Measurements from ENCODE around the gene LRRIQ3. TPM values are rescaled to one million over a fixed set of nuclear protein-coding genes. Genes with fewer than 3 reads are reported as not detected.
"Not testable (repeated sequence)": the region's sequence is repeated elsewhere in the genome, so short reads cannot be mapped to it uniquely, and the experiment has no call there.

Gene LRRIQ3
- 1 to 10 TPM; 1.5 to 1.6 TPM for total RNA-seq

GRCh38 chr1:74197657-74198552 is at the start of gene LRRIQ3, which contains the start of gene FPGT:
TSS of gene LRRIQ3 (minus strand) at chr1:74198176. CDS start at chr1:74183684, 14,492 bp downstream.
TSS of gene FPGT (plus strand) at chr1:74198242. CDS start at chr1:74198279, 37 bp downstream.
- ATAC-seq, result peak; percentile 92 to 94
- no peaks in the 10 kb centered on the region for H3K9me3 Mint-ChIP-seq
- peaks cover 0 to 5% of the 10 kb centered on the region in 2 donors for H3K36me3 Mint-ChIP-seq

DNA sequence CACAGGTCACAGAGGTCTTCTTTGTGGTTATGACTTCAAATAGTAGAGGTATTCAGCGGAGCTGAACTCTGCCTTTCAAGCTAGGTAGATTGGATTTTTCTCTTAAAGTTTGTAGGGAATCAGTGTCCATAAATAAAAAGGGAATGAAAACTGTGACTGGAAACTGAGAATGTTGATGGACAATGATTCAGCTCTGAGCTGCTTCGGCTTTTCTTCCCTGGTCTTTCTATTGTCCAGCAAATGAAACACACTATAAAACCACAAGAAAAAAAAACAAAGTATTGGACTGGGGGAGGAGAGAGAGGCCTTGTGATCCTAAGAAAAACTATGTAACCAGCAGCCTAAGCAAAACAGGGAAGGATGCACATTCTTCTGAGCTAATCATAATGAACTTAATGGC is 48.3 kb upstream of the LRRIQ3 start:
- DNase-seq (ENCODE audit: low spot score in 2 of 2), result no peak
- no peak for ATAC-seq
- H3K9me3 Mint-ChIP-seq, result peaks cover 0 to 3% of the 10 kb centered on the region in 2 donors
- peaks cover 0 to 5% of the 10 kb centered on the region in 2 donors for H3K36me3 Mint-ChIP-seq
- H3K27ac Mint-ChIP-seq, result no peak overlapping the region

More at GRCh38 chr1:74197657-74198552, at the start of gene LRRIQ3, which contains the start of gene FPGT:
- peak; percentile 95 for DNase-seq (ENCODE audit: low spot score in 2 of 2)
- peak within 1 kb of the TSS; percentile 92 to 95 for H3K27ac Mint-ChIP-seq

DNA sequence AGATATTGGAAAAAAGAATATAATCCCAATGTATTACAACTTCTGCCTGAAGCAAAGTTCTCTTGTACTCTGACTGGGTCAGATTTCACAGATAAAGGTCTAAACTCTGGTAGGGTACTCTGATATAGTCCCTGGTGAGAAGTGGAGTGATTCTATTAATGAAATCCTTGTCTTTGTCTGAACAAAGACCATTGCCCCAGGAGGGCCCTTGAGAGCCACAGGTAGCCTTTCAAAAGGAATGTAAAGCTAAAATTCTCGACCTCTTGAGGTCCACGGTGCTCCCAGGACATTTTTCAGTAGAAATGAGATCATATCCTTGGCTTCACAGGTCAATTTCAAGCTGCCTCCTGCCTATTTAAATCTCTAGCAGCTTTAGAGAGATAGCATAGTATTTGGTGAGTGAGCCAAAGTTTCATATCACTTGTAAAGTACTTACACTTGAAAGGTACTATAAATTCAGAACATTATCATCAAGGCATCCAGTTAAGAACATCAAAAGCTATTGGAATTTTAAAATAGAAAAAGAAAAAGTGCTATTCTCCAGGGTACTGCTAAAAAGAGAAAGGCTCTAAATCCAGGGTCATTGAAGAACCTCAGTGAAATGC is 47.3 kb upstream of the LRRIQ3 start:
- no peak for DNase-seq (ENCODE audit: low spot score in 2 of 2)
- Mint-ChIP-seq H3K9me3 (peaks cover 0 to 3% of the 10 kb centered on the region in 2 donors), H3K36me3 (peaks cover 0 to 5% of the 10 kb centered on the region in 2 donors), H3K27ac (no peak overlapping the region)
- no peak for ATAC-seq

- H3K9me3 Mint-ChIP-seq, result peaks cover 2 to 5% of the 10 kb centered on the region in 2 donors
- ATAC-seq (no peak), DNase-seq (ENCODE audit: low spot score in 2 of 2) (no peak)
- peaks cover 0 to 5% of the 10 kb centered on the region in 2 donors for H3K36me3 Mint-ChIP-seq
- no peak overlapping the region for H3K27ac Mint-ChIP-seq
These were observed 39.8 kb upstream of the LRRIQ3 start for GRCh38 chr1:74237787-74238186.

DNA sequence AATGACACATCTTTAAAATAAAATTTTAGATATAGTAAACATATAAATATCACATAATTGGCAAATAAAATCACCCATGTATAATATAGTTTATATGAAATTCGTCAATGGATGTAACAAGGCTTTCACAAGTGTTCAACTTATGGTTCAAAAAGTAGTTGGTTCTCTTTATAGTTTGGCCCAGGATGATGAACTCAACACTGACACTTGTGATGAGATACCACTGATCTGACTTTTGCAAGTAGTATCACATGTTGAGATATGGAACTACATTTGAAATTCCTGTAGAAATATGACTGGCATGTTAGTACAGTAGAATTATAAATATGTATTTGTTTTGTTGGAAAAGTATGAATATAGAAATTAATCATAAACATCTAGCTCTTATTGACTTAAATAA is 39.1 kb upstream of the LRRIQ3 start:
- ATAC-seq (no peak), DNase-seq (ENCODE audit: low spot score in 2 of 2) (no peak)
- peaks cover 0 to 9% of the 10 kb centered on the region in 2 donors for H3K36me3 Mint-ChIP-seq
- H3K27ac Mint-ChIP-seq, result no peak overlapping the region
- H3K9me3 Mint-ChIP-seq, result peaks cover 3 to 8% of the 10 kb centered on the region in 2 donors

DNA sequence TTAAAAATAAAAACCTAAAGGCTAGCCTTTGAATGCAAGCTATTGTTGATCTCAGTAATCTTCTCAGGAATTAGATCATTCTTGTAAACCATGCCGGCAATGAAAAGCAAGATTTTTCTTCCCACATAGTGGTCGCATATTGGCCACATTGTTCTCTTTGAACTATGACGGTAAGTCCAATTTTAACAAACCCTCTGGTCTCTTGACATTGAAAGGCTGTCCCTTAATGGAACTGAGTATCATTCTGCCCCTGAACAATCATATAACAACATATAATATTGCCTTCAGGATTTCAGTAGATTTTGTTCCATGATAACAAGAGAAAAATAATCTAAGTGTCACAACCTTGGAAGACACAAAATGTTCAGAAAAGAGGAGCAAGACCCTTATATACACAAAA is 38.5 kb upstream of the LRRIQ3 start:
- Mint-ChIP-seq H3K27ac (no peak overlapping the region), H3K9me3 (peaks cover 3 to 8% of the 10 kb centered on the region in 2 donors), H3K36me3 (peaks cover 0 to 9% of the 10 kb centered on the region in 2 donors)
- DNase-seq (ENCODE audit: low spot score in 2 of 2) (no peak), ATAC-seq (no peak)

DNA sequence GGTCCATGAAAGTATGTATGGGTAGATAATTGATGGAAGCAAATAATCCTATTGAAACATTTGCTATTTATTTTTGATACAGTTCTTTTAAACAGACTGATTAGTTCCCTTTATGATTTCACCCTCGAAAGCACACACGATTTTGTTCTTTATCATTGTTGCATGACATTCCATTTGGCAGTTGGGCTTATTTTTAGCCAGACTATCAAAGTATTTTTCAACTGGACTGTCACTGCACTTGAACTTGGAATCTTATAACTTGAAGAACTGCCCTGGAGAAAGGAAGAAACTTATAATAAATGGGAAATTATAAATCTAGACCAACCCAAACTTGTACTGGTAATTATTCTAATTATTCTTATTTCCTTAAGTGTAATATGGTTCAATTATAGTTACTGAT is 37.2 kb upstream of the LRRIQ3 start, which contains the start of gene TNNI3K:
Gene TNNI3K, plus strand, starts transcription at position 235 of the 400 bp plus-strand sequence. Its CDS starts 65 bp downstream, at position 300.
- DNase-seq (ENCODE audit: low spot score in 2 of 2) (no peak), ATAC-seq (no peak)
- H3K9me3 Mint-ChIP-seq, result peaks cover 3 to 8% of the 10 kb centered on the region in 2 donors
- peaks cover 0 to 9% of the 10 kb centered on the region in 2 donors for H3K36me3 Mint-ChIP-seq
- H3K27ac Mint-ChIP-seq, result no peak within 1 kb of the TSS

- DNase-seq (ENCODE audit: low spot score in 2 of 2) (no peak), ATAC-seq (no peak)
- peaks cover 10 to 53% of the 10 kb centered on the region in 2 donors for H3K36me3 Mint-ChIP-seq
- peaks cover 40 to 45% of the 10 kb centered on the region in 2 donors for H3K9me3 Mint-ChIP-seq
- H3K27ac Mint-ChIP-seq, result no peak overlapping the region
These were observed 25.5 kb upstream of the LRRIQ3 start for GRCh38 chr1:74223453-74223852.

DNA sequence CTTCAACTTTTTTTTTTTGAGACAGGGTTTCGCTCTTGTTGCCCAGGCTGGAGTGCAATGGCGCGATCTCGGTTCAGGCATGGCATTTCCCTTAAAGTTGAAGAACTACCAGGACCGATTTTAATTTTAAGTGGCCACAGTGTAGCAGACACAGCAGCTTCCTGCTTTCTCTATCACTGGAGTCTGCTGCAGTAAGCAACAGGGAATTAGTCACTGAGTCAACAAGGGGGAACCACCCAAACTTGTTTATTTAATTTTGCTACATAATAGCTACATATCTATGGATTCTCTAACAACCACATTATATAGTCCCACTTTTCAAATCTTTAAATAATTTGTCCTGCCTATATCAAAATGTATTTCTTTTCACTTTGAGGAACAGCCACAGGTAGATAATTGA is 24.7 kb upstream of the LRRIQ3 start:
- Mint-ChIP-seq H3K36me3 (peaks cover 10 to 53% of the 10 kb centered on the region in 2 donors), H3K9me3 (peaks cover 36 to 41% of the 10 kb centered on the region in 2 donors)
- no peak for DNase-seq (ENCODE audit: low spot score in 2 of 2)

DNA sequence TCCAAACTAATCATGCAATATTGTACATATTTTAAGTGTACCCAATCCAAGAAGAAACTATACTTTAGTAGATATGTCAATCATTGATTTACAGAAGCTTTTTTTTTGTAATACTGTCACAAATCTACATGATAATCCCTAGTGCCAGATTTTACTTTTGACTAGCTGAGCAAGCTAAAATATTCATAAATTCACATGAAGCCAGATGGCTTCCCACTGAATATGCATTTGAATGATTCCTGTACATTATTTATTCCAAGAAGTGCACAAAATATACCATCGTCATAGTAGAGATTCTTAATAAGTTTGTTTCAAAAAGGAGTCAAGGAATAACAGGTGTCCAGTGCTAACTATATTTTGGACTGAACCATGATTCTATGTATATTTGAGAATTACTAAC is 17.3 kb upstream of the LRRIQ3 start:
- no peak for DNase-seq (ENCODE audit: low spot score in 2 of 2)

More for the DNA sequence above, 24.7 kb upstream of the LRRIQ3 start:
- no peak for ATAC-seq
- no peak overlapping the region for H3K27ac Mint-ChIP-seq

GRCh38 chr1:74205266-74205665 is 7.3 kb upstream of the LRRIQ3 start:
- Mint-ChIP-seq H3K36me3 (peaks cover 0 to 7% of the 10 kb centered on the region in 2 donors), H3K27ac (no peak overlapping the region), H3K9me3 (no peaks in the 10 kb centered on the region)
- ATAC-seq (no peak), DNase-seq (ENCODE audit: low spot score in 2 of 2) (no peak)

More for the DNA sequence above, 17.3 kb upstream of the LRRIQ3 start:
- ATAC-seq, result no peak
- Mint-ChIP-seq H3K27ac (no peak overlapping the region), H3K9me3 (no peaks in the 10 kb centered on the region), H3K36me3 (no peaks in the 10 kb centered on the region)

DNA sequence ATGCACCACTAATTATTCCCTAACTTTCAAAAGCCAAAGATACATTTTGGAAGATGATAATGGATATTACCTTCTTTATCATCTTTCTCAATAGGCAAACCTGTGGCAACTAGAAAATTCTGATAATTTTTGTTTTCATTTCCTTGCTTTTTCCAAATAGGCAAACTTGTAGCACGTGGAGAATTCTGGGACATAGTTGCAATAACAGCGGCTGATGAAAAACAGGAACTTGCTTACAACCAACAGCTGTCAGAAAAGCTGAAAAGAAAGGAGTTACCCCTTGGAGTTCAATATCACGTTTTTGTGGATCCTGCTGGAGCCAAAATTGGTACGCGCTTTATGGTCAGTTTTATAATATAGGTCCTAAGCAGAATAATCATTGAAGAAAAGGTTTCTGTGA is 1.5 kb upstream of the LRRIQ3 start:
- Mint-ChIP-seq H3K27ac (peak overlapping the region in 1 of 2 donors; percentile 95), H3K36me3 (peaks cover 0 to 8% of the 10 kb centered on the region in 2 donors), H3K9me3 (no peaks in the 10 kb centered on the region)
- no peak for DNase-seq (ENCODE audit: low spot score in 2 of 2)
- ATAC-seq, result no peak

- ATAC-seq (peak in 1 of 2 donors; percentile 34), DNase-seq (ENCODE audit: low spot score in 2 of 2) (no peak)
- Mint-ChIP-seq H3K9me3 (no peaks in the 10 kb centered on the region), H3K36me3 (peaks cover 0 to 5% of the 10 kb centered on the region in 2 donors), H3K27ac (peak overlapping the region; percentile 92 to 95)
These were observed 721 bp downstream of the LRRIQ3 start for GRCh38 chr1:74197255-74197654.

- no peak for DNase-seq (ENCODE audit: low spot score in 2 of 2)
- H3K9me3 Mint-ChIP-seq, result peaks cover 0 to under 1% of the 10 kb centered on the region in 2 donors
- peaks cover under 1 to 5% of the 10 kb centered on the region in 2 donors for H3K36me3 Mint-ChIP-seq
- no peak for ATAC-seq
- no peak overlapping the region for H3K27ac Mint-ChIP-seq
These were observed 2.6 kb downstream of the LRRIQ3 start for GRCh38 chr1:74195339-74195738.

- no peak for ATAC-seq
These were observed 4.1 kb downstream of the LRRIQ3 start for GRCh38 chr1:74193908-74194307.

GRCh38 chr1:74180490-74180889 is 17.5 kb downstream of the LRRIQ3 start:
- Mint-ChIP-seq H3K27ac (no peak overlapping the region), H3K36me3 (peaks cover under 1 to 11% of the 10 kb centered on the region in 2 donors), H3K9me3 (peaks cover 2 to 3% of the 10 kb centered on the region in 2 donors)
- DNase-seq (ENCODE audit: low spot score in 2 of 2) (no peak), ATAC-seq (no peak)

More at GRCh38 chr1:74193908-74194307, 4.1 kb downstream of the LRRIQ3 start:
- no peak overlapping the region for H3K27ac Mint-ChIP-seq
- no peak for DNase-seq (ENCODE audit: low spot score in 2 of 2)
- peaks cover 8 to 11% of the 10 kb centered on the region in 2 donors for H3K36me3 Mint-ChIP-seq
- H3K9me3 Mint-ChIP-seq, result peaks cover 0 to 7% of the 10 kb centered on the region in 2 donors

- DNase-seq (ENCODE audit: low spot score in 2 of 2); H3K27ac Mint-ChIP-seq; ATAC-seq: not testable (repeated sequence)
- peaks cover 6 to 32% of the 10 kb centered on the region in 2 donors for H3K36me3 Mint-ChIP-seq
- peaks cover 21 to 32% of the 10 kb centered on the region in 2 donors for H3K9me3 Mint-ChIP-seq
These were observed 23.6 kb downstream of the LRRIQ3 start for GRCh38 chr1:74174423-74174822.

Measured in activated naive CD4-positive, alpha-beta T cell treated with anti-CD3 and anti-CD28 coated beads, Interleukin-2, amount 50 U/mL, for 72 hours (primary cell).